LNCaP clone FGC (cell line): ENCODE data around the gene CEP164.

Source experiments
- DNase-seq: peaks from one replicate; pipeline ENCODE4 v3.0.0-alpha.2; 2011; ENCODE audit warnings: low read depth
- H3K4me3 ChIP-seq: 2 replicates; pipeline ENCODE4 v1.5.1; 2011; ENCODE audit warnings: mild to moderate bottlenecking, low read depth, low read length, control low read depth
- CTCF ChIP-seq: IDR thresholded peaks from 2 replicates; pipeline ENCODE4 v1.5.1; 2012; ENCODE audit warnings: mild to moderate bottlenecking; ENCODE audit not compliant: control insufficient read depth, insufficient read depth; ENCODE audit errors: extremely low read depth

Gene CEP164

DNA sequence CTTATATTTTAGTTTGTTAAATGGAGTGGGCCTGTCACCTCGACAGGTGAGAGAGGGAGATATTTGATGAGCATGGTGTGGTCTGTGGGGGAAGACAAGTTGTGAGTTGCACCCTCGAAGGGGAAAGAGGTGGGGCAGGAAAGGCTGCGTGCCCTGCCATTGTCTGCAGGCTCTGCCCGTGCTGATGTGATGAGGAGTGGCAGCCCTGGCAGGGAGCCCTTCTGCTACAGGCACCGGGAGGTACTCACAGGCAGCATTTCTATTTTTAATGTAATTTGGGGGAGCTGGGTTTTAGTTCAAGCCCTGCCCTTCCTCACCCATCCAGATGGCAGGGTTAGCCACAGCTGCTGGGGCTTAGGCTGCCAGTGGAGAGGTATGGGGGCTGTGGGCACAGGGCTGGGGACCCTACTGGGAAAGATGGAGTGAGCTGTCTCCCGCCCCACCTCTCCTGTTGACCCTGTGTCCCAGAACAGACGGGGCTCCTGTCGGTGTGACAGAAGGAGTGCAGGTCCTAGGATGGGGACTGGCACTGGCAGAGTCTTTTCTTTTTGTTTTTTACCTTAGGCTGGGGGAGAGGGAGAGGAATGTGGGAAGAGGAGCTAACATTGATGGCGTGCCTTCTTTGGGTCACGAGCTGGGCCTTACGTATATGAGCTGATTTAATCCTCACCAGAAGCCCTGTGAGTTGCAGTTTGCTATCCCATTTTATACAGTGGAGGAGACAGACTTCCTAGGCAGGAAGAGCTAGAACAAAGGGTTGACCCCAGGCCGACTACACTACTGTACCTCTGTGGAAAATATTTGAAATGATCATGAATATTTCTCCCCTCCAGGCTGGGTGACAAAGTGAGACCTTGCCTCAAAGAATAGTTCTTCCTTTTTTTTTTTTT lies 51.6 kb downstream of the CEP164 start:
- TF ChIP-seq CTCF: no peak
- DNase-seq: no peak
- H3K4me3 ChIP-seq: no peak overlapping the region

DNA sequence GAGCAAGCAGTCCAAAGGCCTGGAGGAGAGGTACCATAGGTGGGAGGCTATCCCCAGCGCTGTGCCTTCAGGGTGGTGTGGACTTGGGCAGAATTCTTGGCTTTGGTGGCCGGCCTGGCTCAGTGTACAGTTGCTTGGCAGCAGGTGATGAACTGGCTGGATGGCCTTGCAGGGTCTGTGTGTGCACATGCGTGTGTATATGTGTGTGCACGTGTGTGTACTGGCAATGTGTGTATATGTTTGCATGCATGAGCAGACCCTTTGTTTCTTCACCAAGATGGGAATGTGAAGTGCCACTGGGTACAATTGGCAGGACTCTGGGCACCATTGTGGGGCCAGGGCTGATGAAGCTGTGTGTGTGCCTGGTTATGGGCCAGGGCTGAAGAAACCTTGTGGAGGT lies 53.0 kb downstream of the CEP164 start:
- no peak overlapping the region for H3K4me3 ChIP-seq
- no peak for DNase-seq
- TF ChIP-seq CTCF: no peak

- no peak for DNase-seq
- TF ChIP-seq CTCF: no peak
- H3K4me3 ChIP-seq: no peak overlapping the region
Measured at GRCh38 chr11:117381481-117382387, 54.1 kb downstream of the CEP164 start.

- DNase-seq: no peak
- no peak for TF ChIP-seq CTCF
- no peak overlapping the region for H3K4me3 ChIP-seq
Measured at GRCh38 chr11:117382746-117383145, 55.1 kb downstream of the CEP164 start.

DNA sequence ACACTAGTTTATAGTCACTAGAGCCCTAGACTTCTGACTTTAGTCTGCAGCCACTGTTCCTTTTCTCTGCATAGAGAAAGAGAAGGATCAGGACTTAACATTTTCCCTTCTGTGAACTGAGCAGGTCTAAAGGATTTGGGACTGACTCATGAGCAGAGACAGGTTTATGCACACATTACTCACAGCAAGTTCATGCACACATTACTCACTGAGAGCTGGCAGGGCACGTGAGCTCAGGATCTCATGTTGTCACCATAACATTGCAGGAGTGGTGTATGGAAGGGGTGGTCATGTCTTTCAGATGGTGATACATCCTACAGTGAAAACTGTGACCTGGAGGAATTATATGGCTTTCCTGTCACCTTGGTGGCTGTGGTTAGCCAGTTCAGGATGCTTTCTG lies 56.4 kb downstream of the CEP164 start:
- TF ChIP-seq CTCF: no peak
- H3K4me3 ChIP-seq: no peak overlapping the region
- DNase-seq: no peak

DNA sequence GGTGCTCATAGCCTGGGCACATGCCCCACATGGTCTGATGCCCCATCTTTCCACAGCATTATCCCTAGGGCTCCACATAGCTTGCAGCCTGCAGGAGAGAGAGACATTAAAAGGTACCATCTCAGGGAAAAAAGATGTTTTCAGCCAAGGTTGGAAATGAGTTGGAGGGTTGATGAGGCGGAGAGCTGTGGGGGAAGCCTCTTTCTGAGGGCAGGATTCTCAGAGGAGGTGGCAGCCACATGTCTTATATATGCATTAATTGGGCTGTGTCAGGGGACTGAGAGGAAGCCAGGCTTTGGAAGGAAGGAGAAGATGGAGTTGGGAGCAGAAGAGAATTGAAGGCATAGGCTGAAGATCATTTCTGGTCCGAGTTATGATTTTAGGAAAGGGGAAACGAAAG lies 57.8 kb downstream of the CEP164 start:
- H3K4me3 ChIP-seq: no peak overlapping the region
- TF ChIP-seq CTCF: no peak
- no peak for DNase-seq
